DND-41 (cell line): ENCODE data around the gene TLX1.

Experiments
- ATAC-seq: fragments of 200-7000 bp; cut with Tn5 transposase; 3 replicates; pipeline ENCODE4 v1.9.1; 2021; ENCODE audit warnings: low read depth; ENCODE audit not compliant: insufficient read depth
- DNase-seq: peaks from one replicate; pipeline ENCODE4 v3.0.0-alpha.2; 2020
- H2AFZ ChIP-seq: 2 replicates; pipeline ENCODE4 v1.6.0; 2012; ENCODE audit warnings: low read depth, low read length
- H3K27ac ChIP-seq: 2 replicates; pipeline ENCODE4 v1.5.1; 2012; ENCODE audit warnings: low read length, inconsistent platforms
- H3K27me3 ChIP-seq: fragments of 200-600 bp; sonication (generic); 2 replicates; pipeline ENCODE4 v1.6.0; 2012; ENCODE audit warnings: low read length, mild to moderate bottlenecking, inconsistent platforms; ENCODE audit not compliant: insufficient read depth, poor library complexity
- H3K36me3 ChIP-seq: 2 replicates; pipeline ENCODE4 v1.5.1; 2012; ENCODE audit warnings: low read length, inconsistent platforms; ENCODE audit not compliant: insufficient read depth
- H3K4me1 ChIP-seq: 2 replicates; pipeline ENCODE4 v1.5.1; 2012; ENCODE audit warnings: mild to moderate bottlenecking, low read length; ENCODE audit not compliant: insufficient read depth
- H3K4me2 ChIP-seq: 2 replicates; pipeline ENCODE4 v1.6.0; 2012; ENCODE audit warnings: mild to moderate bottlenecking, moderate library complexity, low read length, inconsistent platforms; ENCODE audit not compliant: insufficient read depth
- H3K4me3 ChIP-seq, 2 experiments: fragments of 200-600 bp in 1 of 2; shearing (Covaris generic) in 1 of 2; 2 replicates each; pipeline ENCODE4 v1.5.1; 2012 to 2016; ENCODE audit warnings: inconsistent platforms in 2 of 2, low read length in 2 of 2, mild to moderate bottlenecking in 2 of 2, low read depth in 1 of 2, moderate library complexity in 1 of 2
- H3K79me2 ChIP-seq: 2 replicates; pipeline ENCODE4 v1.6.0; 2012; ENCODE audit warnings: low read length, inconsistent platforms; ENCODE audit not compliant: insufficient read depth
- H3K9ac ChIP-seq: 2 replicates; pipeline ENCODE4 v1.6.0; 2012; ENCODE audit warnings: low read depth, mild to moderate bottlenecking, inconsistent platforms, low read length, moderate library complexity
- H3K9me3 ChIP-seq: 2 replicates; pipeline ENCODE4 v1.5.1; 2012; ENCODE audit warnings: low read length, moderate library complexity, mild to moderate bottlenecking, inconsistent platforms; ENCODE audit not compliant: insufficient read depth, severe bottlenecking
- H4K20me1 ChIP-seq: 2 replicates; pipeline ENCODE4 v1.6.0; 2012; ENCODE audit warnings: low read length; ENCODE audit not compliant: insufficient read depth
- EZH2 ChIP-seq: IDR thresholded peaks from 3 replicates; pipeline ENCODE4 v1.6.1; 2012; ENCODE audit warnings: borderline replicate concordance, low read depth, mild to moderate bottlenecking, moderate library complexity, low read length, inconsistent platforms; ENCODE audit not compliant: severe bottlenecking
- TF ChIP-seq, protein P1 (sequence below): IDR thresholded peaks from 2 replicates; pipeline ENCODE4 v1.5.1; 2012; ENCODE audit warnings: borderline replicate concordance, low read length, moderate library complexity, mild to moderate bottlenecking; ENCODE audit not compliant: poor library complexity, severe bottlenecking; ENCODE audit errors: extremely low read depth

The TLX1 gene

GRCh38 chr10:101120520-101120883 lies 10.6 kb upstream of the TLX1 start:
- H3K4me1 ChIP-seq = no peaks in the 10 kb centered on the region
- peaks cover 2% of the 10 kb centered on the region; the same call in 1 of the 2 replicates for H4K20me1 ChIP-seq
- H3K4me3 ChIP-seq = no peak overlapping the region
- H3K9me3 ChIP-seq = no peaks in the 10 kb centered on the region
- no peak overlapping the region for H2AFZ ChIP-seq
- H3K27ac ChIP-seq = no peak overlapping the region
- no peaks in the 10 kb centered on the region for H3K79me2 ChIP-seq
- no peak for ATAC-seq
- no peak overlapping the region for H3K4me2 ChIP-seq
- H3K27me3 ChIP-seq = peaks cover 51% of the 10 kb centered on the region
- no peak overlapping the region for H3K9ac ChIP-seq
- DNase-seq = no peak
- no peaks in the 10 kb centered on the region for H3K36me3 ChIP-seq
- TF ChIP-seq, protein P1, sequence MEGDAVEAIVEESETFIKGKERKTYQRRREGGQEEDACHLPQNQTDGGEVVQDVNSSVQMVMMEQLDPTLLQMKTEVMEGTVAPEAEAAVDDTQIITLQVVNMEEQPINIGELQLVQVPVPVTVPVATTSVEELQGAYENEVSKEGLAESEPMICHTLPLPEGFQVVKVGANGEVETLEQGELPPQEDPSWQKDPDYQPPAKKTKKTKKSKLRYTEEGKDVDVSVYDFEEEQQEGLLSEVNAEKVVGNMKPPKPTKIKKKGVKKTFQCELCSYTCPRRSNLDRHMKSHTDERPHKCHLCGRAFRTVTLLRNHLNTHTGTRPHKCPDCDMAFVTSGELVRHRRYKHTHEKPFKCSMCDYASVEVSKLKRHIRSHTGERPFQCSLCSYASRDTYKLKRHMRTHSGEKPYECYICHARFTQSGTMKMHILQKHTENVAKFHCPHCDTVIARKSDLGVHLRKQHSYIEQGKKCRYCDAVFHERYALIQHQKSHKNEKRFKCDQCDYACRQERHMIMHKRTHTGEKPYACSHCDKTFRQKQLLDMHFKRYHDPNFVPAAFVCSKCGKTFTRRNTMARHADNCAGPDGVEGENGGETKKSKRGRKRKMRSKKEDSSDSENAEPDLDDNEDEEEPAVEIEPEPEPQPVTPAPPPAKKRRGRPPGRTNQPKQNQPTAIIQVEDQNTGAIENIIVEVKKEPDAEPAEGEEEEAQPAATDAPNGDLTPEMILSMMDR = no peak
- TF ChIP-seq EZH2 = no peak

DNA sequence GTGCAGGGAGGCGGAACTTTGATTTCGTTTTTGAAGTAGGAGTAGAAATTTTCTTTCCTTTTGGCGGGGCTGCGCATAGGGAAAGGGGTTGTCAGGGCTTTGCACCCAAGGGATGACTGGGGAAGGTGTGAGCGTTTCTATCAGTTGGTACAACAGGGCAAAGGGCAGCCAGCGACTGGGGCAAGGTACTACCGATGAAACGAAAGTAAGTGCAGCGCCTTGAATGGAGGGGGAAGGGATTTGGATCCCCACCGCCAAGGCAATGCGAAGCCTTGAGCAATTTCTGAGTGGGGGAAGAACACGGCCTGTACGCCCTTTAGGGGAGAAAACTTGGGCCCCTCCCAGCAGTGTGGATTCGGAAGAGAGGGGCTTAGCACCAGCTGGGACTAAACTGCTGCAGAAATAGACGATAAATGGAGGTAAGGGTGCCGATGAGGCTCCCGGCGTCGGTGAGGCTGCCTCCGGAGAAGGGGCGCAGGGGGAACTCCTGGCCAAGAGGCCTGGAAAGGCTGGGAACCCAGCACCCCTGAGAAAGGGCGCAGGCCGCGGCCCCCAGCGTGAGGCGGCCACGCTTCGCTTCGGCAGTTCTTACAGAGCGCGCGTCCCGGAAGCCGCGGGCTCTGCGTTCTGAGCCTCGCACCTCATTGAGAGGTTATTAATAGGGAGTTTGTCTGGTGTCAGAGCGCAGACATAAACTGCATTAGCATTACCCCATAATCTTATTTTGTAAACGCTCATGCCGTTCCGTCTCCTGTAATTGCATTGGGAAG lies 10.0 kb upstream of the TLX1 start:
- Histone ChIP-seq H4K20me1 (peaks cover 2% of the 10 kb centered on the region; the same call in 1 of the 2 replicates), H3K4me1 (no peaks in the 10 kb centered on the region), H2AFZ (no peak overlapping the region), H3K9ac (no peak overlapping the region), H3K4me2 (no peak overlapping the region), H3K36me3 (no peaks in the 10 kb centered on the region), H3K27me3 (peaks cover 54% of the 10 kb centered on the region), H3K79me2 (no peaks in the 10 kb centered on the region), H3K27ac (no peak overlapping the region), H3K9me3 (no peaks in the 10 kb centered on the region), H3K4me3 (no peak overlapping the region)
- no peak for DNase-seq
- ATAC-seq = no peak
- TF ChIP-seq, protein P1 = no peak
- TF ChIP-seq EZH2 = no peak

- Histone ChIP-seq H4K20me1 (peaks cover 2% of the 10 kb centered on the region; the same call in 1 of the 2 replicates), H2AFZ (no peak overlapping the region), H3K36me3 (no peaks in the 10 kb centered on the region), H3K4me3 (no peak overlapping the region), H3K79me2 (no peaks in the 10 kb centered on the region), H3K9me3 (no peaks in the 10 kb centered on the region), H3K9ac (no peak overlapping the region), H3K27ac (no peak overlapping the region), H3K4me1 (no peaks in the 10 kb centered on the region), H3K4me2 (no peak overlapping the region), H3K27me3 (peaks cover 54% of the 10 kb centered on the region)
- ATAC-seq (no peak), DNase-seq (no peak)
- TF ChIP-seq, protein P1 = no peak
- TF ChIP-seq EZH2 = no peak
These were observed 9.5 kb upstream of the TLX1 start for GRCh38 chr10:101121654-101122031.
